ENCODE measurements around the gene SMARCC1. TPM values are rescaled to one million over a fixed set of nuclear protein-coding genes. Genes with fewer than 3 reads are reported as not detected.

Gene SMARCC1
- total RNA-seq, 1 experiment from 2014 or later, result 168 TPM

DNA sequence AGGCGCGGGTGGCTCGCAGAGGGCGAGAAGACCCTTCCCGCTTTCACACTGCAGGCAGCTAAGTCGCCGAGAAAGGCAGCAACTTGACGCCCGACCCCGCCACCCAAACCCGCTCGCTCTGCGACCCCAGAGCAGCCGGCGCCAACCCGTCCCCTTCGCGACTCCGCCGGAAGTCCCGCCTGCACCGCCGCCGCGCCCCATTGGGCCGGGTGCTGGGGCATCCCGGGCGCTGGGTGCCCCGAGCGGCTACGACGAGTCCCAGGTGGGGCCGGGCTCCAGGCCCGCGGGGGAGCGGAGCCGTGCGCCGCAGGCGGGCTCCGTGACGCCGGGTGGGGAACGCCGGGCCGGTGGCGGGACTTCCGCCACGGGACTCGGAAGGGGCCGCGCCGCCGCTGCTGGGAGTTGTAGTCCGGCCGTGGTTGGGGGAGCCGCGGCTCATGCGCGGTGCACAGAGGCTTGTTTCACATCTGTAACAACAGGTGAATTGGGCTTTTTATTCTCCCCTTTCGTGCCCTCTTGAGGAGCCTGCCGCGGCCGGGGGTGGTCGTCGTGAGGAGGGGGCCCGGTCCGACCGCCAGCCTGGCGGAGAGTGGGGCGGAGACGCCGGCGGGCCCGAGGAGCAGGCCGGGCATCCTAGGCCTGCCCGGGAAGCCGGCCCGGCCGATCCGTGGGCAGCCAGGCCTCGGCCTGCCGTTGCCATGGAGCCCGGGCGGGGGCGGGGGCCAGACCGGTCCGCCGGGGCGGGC is 21.2 kb upstream of the SMARCC1 start, which contains the start of gene DHX30:
Gene DHX30 (plus strand): TSS at position 405 of the 746 bp plus-strand sequence. CDS start 7,546 bp downstream, outside the sequence.
- Histone ChIP-seq H3K27me3 (ENCODE audit: insufficient read depth, low read length) (no peaks in the 10 kb centered on the region), H3K79me2 (ENCODE audit: insufficient read depth, low read length) (peaks cover 21% of the 10 kb centered on the region), H4K20me1 (ENCODE audit: insufficient read depth) (no peaks in the 10 kb centered on the region), H3K9me2 (ENCODE audit: insufficient read depth) (no peaks in the 10 kb centered on the region), H2AFZ (ENCODE audit: low read depth, low read length, poor library complexity, severe bottlenecking) (peak within 1 kb of the TSS; percentile 84), H3K4me2 (ENCODE audit: low read length) (peak within 1 kb of the TSS; percentile 75), H3K27ac (ENCODE audit: low read depth, low read length) (peak within 1 kb of the TSS; percentile 99), H3K4me3 (replicated peaks in 1 of 2; ENCODE audit: low read depth in 1 of 2, low read length in 2 of 2) (peak within 1 kb of the TSS; percentile 67 to 74), H3K9ac (ENCODE audit: low read length) (peak within 1 kb of the TSS; percentile 78), H3K9me3 (ENCODE audit: control insufficient read depth in 1 of 2, insufficient read depth in 1 of 2, low read depth in 1 of 2, low read length in 2 of 2) (no peaks in the 10 kb centered on the region), H3K4me1 (ENCODE audit: control insufficient read depth in 1 of 2, insufficient read depth in 2 of 2, low read length in 2 of 2) (peaks cover 17 to 35% of the 10 kb centered on the region in 2 experiments), H3K36me3 (ENCODE audit: control insufficient read depth in 1 of 2, insufficient read depth in 2 of 2, low read length in 2 of 2) (peaks cover 0 to 3% of the 10 kb centered on the region in 2 experiments; a peak in 1 of 4 replicates)
- ChIA-PET RAD21 (ENCODE audit: low non-redundant PET in 1 of 2, low total read pairs in 2 of 2, uncharacterized antibody in 2 of 2, unreplicated experiment in 2 of 2) (no interaction called here), CTCF (interaction anchor here (0.6 to 1.3 kb wide), 4 partner anchors 35 to 355 kb away, joined by 3 to 4 read pairs (median 4); no protein-coding TSS in a partner anchor), POLR2A (interaction anchor here (0.8 to 1.0 kb wide), 2 partner anchors 281 to 348 kb away, joined by 3 read pairs; no protein-coding TSS in a partner anchor)
- peak; percentile 44; the same call in 1 of the 2 replicates for TF ChIP-seq SIN3A (IDR thresholded peaks at IDR 0.05; ENCODE audit: low read depth)
- TF ChIP-seq POLR2A (IDR thresholded peaks at IDR 0.05; ENCODE audit: borderline replicate concordance, extremely low read depth, insufficient read depth, insufficient read length), result peak; percentile 65
- TF ChIP-seq, protein P1, sequence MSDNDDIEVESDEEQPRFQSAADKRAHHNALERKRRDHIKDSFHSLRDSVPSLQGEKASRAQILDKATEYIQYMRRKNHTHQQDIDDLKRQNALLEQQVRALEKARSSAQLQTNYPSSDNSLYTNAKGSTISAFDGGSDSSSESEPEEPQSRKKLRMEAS (IDR thresholded peaks at IDR 0.05), result 0 out of 2 replicates have a peak, but pooled peaks have one; percentile 34
- no peak for TF ChIP-seq ZNF274 (IDR thresholded peaks at IDR 0.05; ENCODE audit: low read depth, low read length)
- peak; percentile 100 for TF ChIP-seq ZFX (IDR thresholded peaks at IDR 0.05)
- TF ChIP-seq POLR2AphosphoS5 (IDR thresholded peaks at IDR 0.05; ENCODE audit: low read depth, low read length), result peak; percentile 71
- peak; percentile 90 for TF ChIP-seq EGR1 (IDR thresholded peaks at IDR 0.05; ENCODE audit: low read depth)
- TF ChIP-seq SRF (IDR thresholded peaks at IDR 0.05; ENCODE audit: low read depth), result no peak
- DNase-seq (ENCODE audit: low read depth, low spot score) (no peak), ATAC-seq (peak; percentile 85)
- no TSS peak for BruUV-seq (replicated peaks)
- intact Hi-C loops (cut with micrococcal nuclease), result loop anchor here (1.0 kb wide), 1 partner anchor 14 kb away; no protein-coding TSS in a partner anchor

DNA sequence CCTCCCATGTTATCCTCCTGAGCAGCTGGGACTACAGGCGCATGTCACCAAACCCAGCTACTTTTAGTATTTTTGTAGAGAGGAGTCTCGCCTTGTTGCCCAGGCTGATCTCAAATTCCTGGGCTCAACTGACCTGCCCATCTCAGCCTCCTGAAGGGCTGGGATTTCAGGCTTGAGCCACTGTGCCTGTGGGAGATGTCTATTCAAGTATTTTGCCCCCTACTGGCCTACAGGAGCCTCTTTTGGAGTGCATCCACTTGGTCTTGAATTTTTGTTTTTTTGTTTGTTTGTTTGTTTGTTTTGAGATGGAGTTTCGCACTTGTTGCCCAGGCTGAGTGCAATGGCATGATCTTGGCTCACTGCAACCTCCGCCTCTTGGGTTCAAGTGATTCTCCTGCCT is 18.0 kb upstream of the SMARCC1 start:
- ATAC-seq, result no peak

More for the DNA sequence above, 18.0 kb upstream of the SMARCC1 start:
- no peak overlapping the region for H3K27ac ChIP-seq (ENCODE audit: low read depth, low read length)
- CTCF ChIA-PET, result interaction anchor here (0.8 to 1.8 kb wide), 2 partner anchors 25 to 278 kb away, joined by 3 to 4 read pairs; no protein-coding TSS in a partner anchor
- peaks cover 15% of the 10 kb centered on the region for H3K79me2 ChIP-seq (ENCODE audit: insufficient read depth, low read length)
- RAD21 ChIA-PET (ENCODE audit: low non-redundant PET in 1 of 2, low total read pairs in 2 of 2, uncharacterized antibody in 2 of 2, unreplicated experiment in 2 of 2), result no interaction called here
- intact Hi-C loops (cut with micrococcal nuclease), result no loop called here
- no peaks in the 10 kb centered on the region for H3K27me3 ChIP-seq (ENCODE audit: insufficient read depth, low read length)
- H3K9ac ChIP-seq (ENCODE audit: low read length), result no peak overlapping the region
- no peak overlapping the region for H3K4me2 ChIP-seq (ENCODE audit: low read length)
- POLR2A ChIA-PET, result no interaction called here
- no peaks in the 10 kb centered on the region for H3K36me3 ChIP-seq (ENCODE audit: control insufficient read depth in 1 of 2, insufficient read depth in 2 of 2, low read length in 2 of 2)
- H3K9me2 ChIP-seq (ENCODE audit: insufficient read depth), result no peaks in the 10 kb centered on the region
- no peaks in the 10 kb centered on the region for H3K9me3 ChIP-seq (ENCODE audit: control insufficient read depth in 1 of 2, insufficient read depth in 1 of 2, low read depth in 1 of 2, low read length in 2 of 2)
- no peak for DNase-seq (ENCODE audit: low read depth, low spot score)
- H2AFZ ChIP-seq (ENCODE audit: low read depth, low read length, poor library complexity, severe bottlenecking), result no peak overlapping the region
- TF ChIP-seq POLR2AphosphoS5 (IDR thresholded peaks at IDR 0.05; ENCODE audit: low read depth, low read length), result no peak
- TF ChIP-seq JUND (IDR thresholded peaks at IDR 0.05), result no peak
- TF ChIP-seq RAD21 (IDR thresholded peaks at IDR 0.05; ENCODE audit: low read depth), result no peak; the same call in 1 of the 2 replicates
- TF ChIP-seq FOSL1 (IDR thresholded peaks at IDR 0.05; ENCODE audit: low read depth), result no peak
- TF ChIP-seq, protein P2, sequence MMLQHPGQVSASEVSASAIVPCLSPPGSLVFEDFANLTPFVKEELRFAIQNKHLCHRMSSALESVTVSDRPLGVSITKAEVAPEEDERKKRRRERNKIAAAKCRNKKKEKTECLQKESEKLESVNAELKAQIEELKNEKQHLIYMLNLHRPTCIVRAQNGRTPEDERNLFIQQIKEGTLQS (IDR thresholded peaks at IDR 0.05), result no peak
- TF ChIP-seq, protein P3, sequence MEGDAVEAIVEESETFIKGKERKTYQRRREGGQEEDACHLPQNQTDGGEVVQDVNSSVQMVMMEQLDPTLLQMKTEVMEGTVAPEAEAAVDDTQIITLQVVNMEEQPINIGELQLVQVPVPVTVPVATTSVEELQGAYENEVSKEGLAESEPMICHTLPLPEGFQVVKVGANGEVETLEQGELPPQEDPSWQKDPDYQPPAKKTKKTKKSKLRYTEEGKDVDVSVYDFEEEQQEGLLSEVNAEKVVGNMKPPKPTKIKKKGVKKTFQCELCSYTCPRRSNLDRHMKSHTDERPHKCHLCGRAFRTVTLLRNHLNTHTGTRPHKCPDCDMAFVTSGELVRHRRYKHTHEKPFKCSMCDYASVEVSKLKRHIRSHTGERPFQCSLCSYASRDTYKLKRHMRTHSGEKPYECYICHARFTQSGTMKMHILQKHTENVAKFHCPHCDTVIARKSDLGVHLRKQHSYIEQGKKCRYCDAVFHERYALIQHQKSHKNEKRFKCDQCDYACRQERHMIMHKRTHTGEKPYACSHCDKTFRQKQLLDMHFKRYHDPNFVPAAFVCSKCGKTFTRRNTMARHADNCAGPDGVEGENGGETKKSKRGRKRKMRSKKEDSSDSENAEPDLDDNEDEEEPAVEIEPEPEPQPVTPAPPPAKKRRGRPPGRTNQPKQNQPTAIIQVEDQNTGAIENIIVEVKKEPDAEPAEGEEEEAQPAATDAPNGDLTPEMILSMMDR (IDR thresholded peaks at IDR 0.05 in 2 of 3, conservative IDR thresholded peaks at IDR 0.05 in 1 of 3; ENCODE audit: borderline replicate concordance in 1 of 3, insufficient read depth in 1 of 3, low read depth in 2 of 3, low read length in 2 of 3), result peak in 2 of 3 experiments; percentile 54 to 61; a peak in 4 of 6 replicates
- BruUV-seq (replicated peaks), result no TSS peak
- H3K4me3 ChIP-seq (replicated peaks in 1 of 2; ENCODE audit: low read depth in 1 of 2, low read length in 2 of 2), result no peak overlapping the region
- no peaks in the 10 kb centered on the region for H4K20me1 ChIP-seq (ENCODE audit: insufficient read depth)
- peaks cover 16 to 38% of the 10 kb centered on the region in 2 experiments for H3K4me1 ChIP-seq (ENCODE audit: control insufficient read depth in 1 of 2, insufficient read depth in 2 of 2, low read length in 2 of 2)
